Measurements from ENCODE around the gene SCG3.

Gene SCG3

GRCh38 chr15:51739061-51739712 lies 57.9 kb downstream of the SCG3 start:
- no peak overlapping the region for H3K4me3 ChIP-seq (ENCODE audit: low read depth, low read length)
- TF ChIP-seq, protein P1, sequence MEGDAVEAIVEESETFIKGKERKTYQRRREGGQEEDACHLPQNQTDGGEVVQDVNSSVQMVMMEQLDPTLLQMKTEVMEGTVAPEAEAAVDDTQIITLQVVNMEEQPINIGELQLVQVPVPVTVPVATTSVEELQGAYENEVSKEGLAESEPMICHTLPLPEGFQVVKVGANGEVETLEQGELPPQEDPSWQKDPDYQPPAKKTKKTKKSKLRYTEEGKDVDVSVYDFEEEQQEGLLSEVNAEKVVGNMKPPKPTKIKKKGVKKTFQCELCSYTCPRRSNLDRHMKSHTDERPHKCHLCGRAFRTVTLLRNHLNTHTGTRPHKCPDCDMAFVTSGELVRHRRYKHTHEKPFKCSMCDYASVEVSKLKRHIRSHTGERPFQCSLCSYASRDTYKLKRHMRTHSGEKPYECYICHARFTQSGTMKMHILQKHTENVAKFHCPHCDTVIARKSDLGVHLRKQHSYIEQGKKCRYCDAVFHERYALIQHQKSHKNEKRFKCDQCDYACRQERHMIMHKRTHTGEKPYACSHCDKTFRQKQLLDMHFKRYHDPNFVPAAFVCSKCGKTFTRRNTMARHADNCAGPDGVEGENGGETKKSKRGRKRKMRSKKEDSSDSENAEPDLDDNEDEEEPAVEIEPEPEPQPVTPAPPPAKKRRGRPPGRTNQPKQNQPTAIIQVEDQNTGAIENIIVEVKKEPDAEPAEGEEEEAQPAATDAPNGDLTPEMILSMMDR (IDR thresholded peaks at IDR 0.05; ENCODE audit: low read depth, low read length, missing control alignments), result no peak
- in situ Hi-C loops (cut with HindIII; ENCODE audit: low sequenced_read_pairs), result no loop called here
- DNase-seq (ENCODE audit: low read depth), result no peak

- DNase-seq (ENCODE audit: low read depth), result no peak
- no peak overlapping the region for H3K4me3 ChIP-seq (ENCODE audit: low read depth, low read length)
- in situ Hi-C loops (cut with HindIII; ENCODE audit: low sequenced_read_pairs), result no loop called here
- TF ChIP-seq, protein P1 (IDR thresholded peaks at IDR 0.05; ENCODE audit: low read depth, low read length, missing control alignments), result no peak
Measured at GRCh38 chr15:51749307-51749706, 68.0 kb downstream of the SCG3 start.

- in situ Hi-C loops (cut with HindIII; ENCODE audit: low sequenced_read_pairs), result loop anchor here (25.0 kb wide), 1 partner anchor 88 kb away; no protein-coding TSS in a partner anchor
- TF ChIP-seq, protein P1 (IDR thresholded peaks at IDR 0.05; ENCODE audit: low read depth, low read length, missing control alignments), result no peak
- no peak for DNase-seq (ENCODE audit: low read depth)
- no peak overlapping the region for H3K4me3 ChIP-seq (ENCODE audit: low read depth, low read length)
Measured at GRCh38 chr15:51750186-51750585, 68.9 kb downstream of the SCG3 start.

- in situ Hi-C loops (cut with HindIII; ENCODE audit: low sequenced_read_pairs), result loop anchor here (25.0 kb wide), 1 partner anchor 89 kb away; no protein-coding TSS in a partner anchor
- TF ChIP-seq, protein P1 (IDR thresholded peaks at IDR 0.05; ENCODE audit: low read depth, low read length, missing control alignments), result no peak
- peak within 1 kb of the TSS; percentile 55 for H3K4me3 ChIP-seq (ENCODE audit: low read depth, low read length)
- DNase-seq (ENCODE audit: low read depth), result no peak
Measured at GRCh38 chr15:51750792-51751696, 69.7 kb downstream of the SCG3 start, which contains the start of gene TMOD2. Gene TMOD2 (plus strand): TSS chr15:51751597. CDS start chr15:51766442, 14,845 bp downstream.

- TF ChIP-seq, protein P1 (IDR thresholded peaks at IDR 0.05; ENCODE audit: low read depth, low read length, missing control alignments), result no peak
- DNase-seq (ENCODE audit: low read depth), result no peak
- peak overlapping the region; percentile 55 for H3K4me3 ChIP-seq (ENCODE audit: low read depth, low read length)
- in situ Hi-C loops (cut with HindIII; ENCODE audit: low sequenced_read_pairs), result loop anchor here (25.0 kb wide), 1 partner anchor 90 kb away; no protein-coding TSS in a partner anchor
Measured at GRCh38 chr15:51751697-51752683, 70.7 kb downstream of the SCG3 start.

All from astrocyte of the cerebellum (primary cell).